ENCODE results near the gene ADGRV1. TPM values are rescaled to one million over a fixed set of nuclear protein-coding genes. Genes with fewer than 3 reads are reported as not detected.

Gene ADGRV1
- total RNA-seq, 1 donor from 2014 or later = 0.13 TPM

- DNase-seq (no peak), ATAC-seq (ENCODE audit: low read depth) (no peak)
- Mint-ChIP-seq H3K4me3 (no peak overlapping the region), H3K4me1 (no peaks in the 10 kb centered on the region), H3K36me3 (ENCODE audit: low read depth) (no peaks in the 10 kb centered on the region), H3K27me3 (peaks cover 1% of the 10 kb centered on the region), H3K27ac (no peak overlapping the region), H3K9me3 (no peaks in the 10 kb centered on the region)
- intact Hi-C loops (cut with micrococcal nuclease) = no loop called here
- TF ChIP-seq, protein P1, sequence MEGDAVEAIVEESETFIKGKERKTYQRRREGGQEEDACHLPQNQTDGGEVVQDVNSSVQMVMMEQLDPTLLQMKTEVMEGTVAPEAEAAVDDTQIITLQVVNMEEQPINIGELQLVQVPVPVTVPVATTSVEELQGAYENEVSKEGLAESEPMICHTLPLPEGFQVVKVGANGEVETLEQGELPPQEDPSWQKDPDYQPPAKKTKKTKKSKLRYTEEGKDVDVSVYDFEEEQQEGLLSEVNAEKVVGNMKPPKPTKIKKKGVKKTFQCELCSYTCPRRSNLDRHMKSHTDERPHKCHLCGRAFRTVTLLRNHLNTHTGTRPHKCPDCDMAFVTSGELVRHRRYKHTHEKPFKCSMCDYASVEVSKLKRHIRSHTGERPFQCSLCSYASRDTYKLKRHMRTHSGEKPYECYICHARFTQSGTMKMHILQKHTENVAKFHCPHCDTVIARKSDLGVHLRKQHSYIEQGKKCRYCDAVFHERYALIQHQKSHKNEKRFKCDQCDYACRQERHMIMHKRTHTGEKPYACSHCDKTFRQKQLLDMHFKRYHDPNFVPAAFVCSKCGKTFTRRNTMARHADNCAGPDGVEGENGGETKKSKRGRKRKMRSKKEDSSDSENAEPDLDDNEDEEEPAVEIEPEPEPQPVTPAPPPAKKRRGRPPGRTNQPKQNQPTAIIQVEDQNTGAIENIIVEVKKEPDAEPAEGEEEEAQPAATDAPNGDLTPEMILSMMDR (IDR thresholded peaks at IDR 0.05) = no peak
- POLR2A ChIA-PET = no interaction called here
- CTCF ChIA-PET = no interaction called here
Measured at GRCh38 chr5:90626493-90626892, 67.9 kb downstream of the ADGRV1 start.

GRCh38 chr5:90628492-90628891 lies 69.9 kb downstream of the ADGRV1 start:
- ChIA-PET POLR2A (no interaction called here), CTCF (no interaction called here)
- intact Hi-C loops (cut with micrococcal nuclease) = no loop called here
- no peaks in the 10 kb centered on the region for H3K9me3 Mint-ChIP-seq
- TF ChIP-seq, protein P1 (IDR thresholded peaks at IDR 0.05) = no peak
- H3K4me1 Mint-ChIP-seq = no peaks in the 10 kb centered on the region
- no peaks in the 10 kb centered on the region for H3K36me3 Mint-ChIP-seq (ENCODE audit: low read depth)
- DNase-seq = no peak
- peaks cover 1% of the 10 kb centered on the region for H3K27me3 Mint-ChIP-seq
- no peak overlapping the region for H3K27ac Mint-ChIP-seq
- no peak overlapping the region for H3K4me3 Mint-ChIP-seq
- no peak for ATAC-seq (ENCODE audit: low read depth)

- Mint-ChIP-seq H3K9me3 (no peaks in the 10 kb centered on the region), H3K36me3 (ENCODE audit: low read depth) (no peaks in the 10 kb centered on the region), H3K4me1 (no peaks in the 10 kb centered on the region), H3K27ac (no peak overlapping the region), H3K4me3 (no peak overlapping the region), H3K27me3 (no peaks in the 10 kb centered on the region)
- no peak for DNase-seq
- ChIA-PET CTCF (no interaction called here), POLR2A (no interaction called here)
- no peak for ATAC-seq (ENCODE audit: low read depth)
- TF ChIP-seq, protein P1 (IDR thresholded peaks at IDR 0.05) = no peak
- intact Hi-C loops (cut with micrococcal nuclease) = no loop called here
Measured at GRCh38 chr5:90632791-90633190, 74.2 kb downstream of the ADGRV1 start.

DNA sequence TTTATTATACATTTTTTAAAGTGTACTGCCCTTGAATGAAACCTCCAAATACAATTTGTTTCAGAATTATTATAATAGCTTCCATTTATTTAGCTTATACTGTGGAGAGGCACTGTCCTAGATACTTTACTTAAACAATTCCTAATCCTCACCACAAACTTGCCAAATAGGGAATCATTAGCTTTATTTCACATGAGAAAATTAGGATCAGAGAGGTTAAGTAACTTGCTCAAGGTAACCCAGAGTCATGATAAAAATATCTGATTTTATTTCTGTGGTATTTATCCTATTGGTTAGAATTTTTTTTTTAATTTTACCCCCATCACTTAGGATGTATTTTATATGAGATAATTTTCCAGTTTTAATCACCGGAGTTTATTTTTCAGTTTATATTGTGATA lies 78.4 kb downstream of the ADGRV1 start:
- H3K4me1 Mint-ChIP-seq = no peaks in the 10 kb centered on the region
- no peak for DNase-seq
- POLR2A ChIA-PET = no interaction called here
- H3K27ac Mint-ChIP-seq = no peak overlapping the region
- H3K9me3 Mint-ChIP-seq = no peaks in the 10 kb centered on the region
- no peak overlapping the region for H3K4me3 Mint-ChIP-seq
- no peaks in the 10 kb centered on the region for H3K36me3 Mint-ChIP-seq (ENCODE audit: low read depth)
- no peaks in the 10 kb centered on the region for H3K27me3 Mint-ChIP-seq
- CTCF ChIA-PET = no interaction called here
- intact Hi-C loops (cut with micrococcal nuclease) = no loop called here
- no peak for ATAC-seq (ENCODE audit: low read depth)
- TF ChIP-seq, protein P1 (IDR thresholded peaks at IDR 0.05) = no peak

DNA sequence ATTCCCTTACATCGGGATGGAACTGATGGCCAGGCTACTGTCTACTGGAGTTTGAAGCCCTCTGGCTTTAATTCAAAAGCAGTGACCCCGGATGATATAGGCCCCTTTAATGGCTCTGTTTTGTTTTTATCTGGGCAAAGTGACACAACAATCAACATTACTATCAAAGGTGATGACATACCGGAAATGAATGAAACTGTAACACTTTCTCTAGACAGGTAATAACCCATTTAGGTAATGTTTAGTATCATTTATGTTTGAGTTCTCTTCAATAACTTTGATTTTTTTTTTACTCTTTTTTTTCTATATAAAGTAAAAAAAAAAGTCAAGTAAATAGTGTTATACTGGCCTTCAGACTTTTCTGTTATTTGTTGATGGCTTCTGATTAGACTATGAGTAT lies 79.1 kb downstream of the ADGRV1 start:
- ATAC-seq (ENCODE audit: low read depth) (no peak), DNase-seq (no peak)
- Mint-ChIP-seq H3K27me3 (no peaks in the 10 kb centered on the region), H3K36me3 (ENCODE audit: low read depth) (no peaks in the 10 kb centered on the region), H3K4me3 (no peak overlapping the region), H3K4me1 (no peaks in the 10 kb centered on the region), H3K9me3 (no peaks in the 10 kb centered on the region), H3K27ac (no peak overlapping the region)
- CTCF ChIA-PET = no interaction called here
- TF ChIP-seq, protein P1 (IDR thresholded peaks at IDR 0.05) = no peak
- intact Hi-C loops (cut with micrococcal nuclease) = no loop called here
- POLR2A ChIA-PET = no interaction called here

Measured in activated B cell treated with CpG ODN at 0.5 μM for 24 hours (primary cell).